ENCODE measurements around the gene TGFBI.

DNA sequence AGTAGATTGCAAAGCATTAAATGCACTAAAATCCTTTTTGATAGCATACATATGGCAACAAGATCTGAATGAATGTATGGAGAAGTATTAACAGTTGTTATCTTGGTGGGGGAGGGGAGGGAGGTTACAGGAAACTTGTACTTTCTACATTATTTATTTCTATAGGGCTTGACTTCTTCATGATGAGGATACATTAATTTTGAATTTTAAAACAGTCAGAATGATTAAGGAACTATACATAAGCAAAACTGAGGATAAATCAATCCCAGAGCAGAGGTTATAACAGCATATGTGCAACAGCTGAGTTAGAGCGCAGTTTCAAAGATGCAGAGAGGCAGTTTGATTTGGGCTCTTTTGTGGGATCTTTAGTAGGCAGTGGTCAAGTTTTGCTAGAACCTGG lies 80.0 kb downstream of the TGFBI start:
- TF ChIP-seq, protein P1, sequence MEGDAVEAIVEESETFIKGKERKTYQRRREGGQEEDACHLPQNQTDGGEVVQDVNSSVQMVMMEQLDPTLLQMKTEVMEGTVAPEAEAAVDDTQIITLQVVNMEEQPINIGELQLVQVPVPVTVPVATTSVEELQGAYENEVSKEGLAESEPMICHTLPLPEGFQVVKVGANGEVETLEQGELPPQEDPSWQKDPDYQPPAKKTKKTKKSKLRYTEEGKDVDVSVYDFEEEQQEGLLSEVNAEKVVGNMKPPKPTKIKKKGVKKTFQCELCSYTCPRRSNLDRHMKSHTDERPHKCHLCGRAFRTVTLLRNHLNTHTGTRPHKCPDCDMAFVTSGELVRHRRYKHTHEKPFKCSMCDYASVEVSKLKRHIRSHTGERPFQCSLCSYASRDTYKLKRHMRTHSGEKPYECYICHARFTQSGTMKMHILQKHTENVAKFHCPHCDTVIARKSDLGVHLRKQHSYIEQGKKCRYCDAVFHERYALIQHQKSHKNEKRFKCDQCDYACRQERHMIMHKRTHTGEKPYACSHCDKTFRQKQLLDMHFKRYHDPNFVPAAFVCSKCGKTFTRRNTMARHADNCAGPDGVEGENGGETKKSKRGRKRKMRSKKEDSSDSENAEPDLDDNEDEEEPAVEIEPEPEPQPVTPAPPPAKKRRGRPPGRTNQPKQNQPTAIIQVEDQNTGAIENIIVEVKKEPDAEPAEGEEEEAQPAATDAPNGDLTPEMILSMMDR (IDR thresholded peaks at IDR 0.05) = no peak
- no peak for TF ChIP-seq POLR2A (IDR thresholded peaks at IDR 0.05)
